ENCODE results near the gene ECSCR. TPM values are rescaled to one million over a fixed set of nuclear protein-coding genes. Genes with fewer than 3 reads are reported as not detected.

The ECSCR gene
- total RNA-seq, 2 experiments from 2014 or later: not detected

Other genes with a start within 250 kb of the ECSCR start
- 100 to 1,000 TPM; 174 to 183 TPM for gene MATR3, start 169.0 kb downstream of the ECSCR start, total RNA-seq
- 100 to 1,000 TPM; 108 to 118 TPM for gene PAIP2, start 120.9 kb downstream of the ECSCR start, total RNA-seq
- gene SLC23A1, start 79.4 kb downstream of the ECSCR start, total RNA-seq: 1 to 10 TPM; 1.3 to 1.8 TPM
- 10 to 100 TPM; 21.8 to 22.6 TPM for gene MZB1, start 72.8 kb downstream of the ECSCR start, total RNA-seq
- gene PROB1, start 67.6 kb downstream of the ECSCR start, total RNA-seq: 1 to 10 TPM; 4.1 to 4.3 TPM
- 1 to 10 TPM; 6.3 to 6.4 TPM for gene SPATA24, start 58.7 kb downstream of the ECSCR start, total RNA-seq
- gene DNAJC18, start 23.2 kb downstream of the ECSCR start, total RNA-seq: 1 to 10 TPM; 4.2 to 5.7 TPM
- under 1 TPM; 0.34 to 0.44 TPM for gene SMIM33, start 8.3 kb upstream of the ECSCR start, total RNA-seq
- gene STING1, start 20.0 kb upstream of the ECSCR start, total RNA-seq: 10 to 100 TPM; 63.6 to 68.4 TPM
- 100 to 1,000 TPM; 200 to 217 TPM for gene UBE2D2, start 98.6 kb upstream of the ECSCR start, total RNA-seq
- gene CXXC5, start 185.6 kb upstream of the ECSCR start, total RNA-seq: 1 to 10 TPM; 3.5 to 4.6 TPM

Data from activated naive CD8-positive, alpha-beta T cell treated with anti-CD3 and anti-CD28 coated beads, Interleukin-2, amount 10 ng/mL, durations not matched to agents 7 days and 5 days (primary cell).